ENCODE data around the gene SYT5.
"Not testable (repeated sequence)": the region's sequence is repeated elsewhere in the genome, so short reads cannot be mapped to it uniquely, and the experiment has no call there.

Gene SYT5

DNA sequence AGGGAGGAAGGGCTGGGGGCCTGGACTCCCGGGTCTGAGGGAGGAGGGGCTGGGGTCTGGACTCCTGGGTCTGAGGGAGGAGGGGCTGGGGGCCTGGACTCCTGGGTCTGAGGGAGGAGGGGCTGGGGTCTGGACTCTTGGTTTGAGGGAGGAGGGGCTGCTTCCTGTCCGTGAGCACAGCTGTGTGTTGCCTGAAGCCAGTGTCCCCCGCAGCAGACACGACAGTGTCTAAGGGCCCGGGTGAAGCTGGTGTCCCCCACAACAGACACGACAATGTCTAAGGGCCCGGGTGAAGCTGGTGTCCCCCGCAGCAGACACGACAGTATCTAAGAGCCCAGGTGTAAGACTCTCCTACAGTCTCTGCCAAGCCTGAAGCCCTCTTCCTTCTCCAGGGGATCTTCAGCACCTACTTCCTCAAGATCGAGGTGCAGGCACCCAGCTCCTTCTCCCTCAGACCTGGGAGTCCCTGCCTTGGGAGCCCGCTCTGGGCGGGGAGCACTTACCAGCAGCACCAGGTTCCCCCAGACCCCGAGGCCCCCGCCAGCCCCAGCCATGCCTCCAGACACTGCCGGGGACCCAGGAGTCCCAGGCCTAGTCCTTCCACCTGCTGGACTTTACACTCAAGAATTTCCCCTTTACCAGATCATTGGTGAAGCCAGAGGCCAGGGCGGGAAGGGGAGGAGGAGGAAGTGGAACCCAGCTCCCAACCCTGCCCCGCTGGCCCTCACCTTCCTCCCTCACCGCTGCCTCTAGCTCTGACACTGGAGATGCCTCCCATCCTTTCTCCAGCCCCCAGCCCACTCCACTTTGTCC lies 29.0 kb upstream of the SYT5 start, which contains the start of gene PTPRH:
Gene PTPRH (minus strand): TSS at position 622 of the 813 bp plus-strand sequence. CDS start 68 bp downstream, at position 554.
- H3K4me3 ChIP-seq (ENCODE audit: low read depth, low read length) = no peak within 1 kb of the TSS

DNA sequence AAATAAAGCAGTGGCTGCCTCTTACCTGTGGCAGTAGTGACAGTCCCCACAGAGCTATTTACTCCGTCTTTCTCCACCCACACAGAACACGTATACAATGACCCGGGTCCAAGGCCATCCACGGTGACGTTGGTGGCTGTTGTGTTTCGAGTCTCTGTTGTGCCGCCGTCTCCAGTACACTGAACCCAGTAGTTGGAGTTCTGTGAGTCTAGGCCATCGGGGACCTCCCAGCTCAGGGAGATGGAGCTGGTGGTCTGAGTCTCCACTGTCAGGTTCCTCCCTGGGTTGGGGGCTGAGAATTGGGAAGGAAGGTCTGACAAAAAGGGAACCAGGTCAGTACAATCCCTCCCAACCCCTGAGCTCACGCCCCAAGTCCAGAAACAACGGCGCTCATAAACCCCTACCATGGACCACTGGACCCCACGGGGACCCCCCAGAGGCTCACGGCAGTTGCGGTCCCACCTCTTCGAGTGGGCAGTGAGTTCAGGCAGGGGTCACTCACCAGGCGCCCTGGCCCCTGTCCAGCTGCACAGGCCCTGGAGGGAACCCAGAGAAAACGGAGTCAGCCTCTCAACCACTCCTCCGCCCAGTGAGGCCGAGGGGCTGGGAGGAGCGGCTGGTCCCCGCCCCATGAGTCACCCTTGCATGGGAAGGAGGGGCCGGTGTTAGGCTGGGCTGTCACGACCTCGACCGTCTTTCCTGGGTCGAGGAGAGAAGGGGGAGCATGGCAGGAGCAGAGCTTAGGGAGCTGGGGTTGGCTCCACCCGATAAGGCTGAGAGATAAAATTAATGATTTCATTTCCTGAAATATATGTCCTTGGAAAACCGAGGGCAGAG lies 26.8 kb upstream of the SYT5 start:
- no peak overlapping the region for H3K4me3 ChIP-seq (ENCODE audit: low read depth, low read length)

DNA sequence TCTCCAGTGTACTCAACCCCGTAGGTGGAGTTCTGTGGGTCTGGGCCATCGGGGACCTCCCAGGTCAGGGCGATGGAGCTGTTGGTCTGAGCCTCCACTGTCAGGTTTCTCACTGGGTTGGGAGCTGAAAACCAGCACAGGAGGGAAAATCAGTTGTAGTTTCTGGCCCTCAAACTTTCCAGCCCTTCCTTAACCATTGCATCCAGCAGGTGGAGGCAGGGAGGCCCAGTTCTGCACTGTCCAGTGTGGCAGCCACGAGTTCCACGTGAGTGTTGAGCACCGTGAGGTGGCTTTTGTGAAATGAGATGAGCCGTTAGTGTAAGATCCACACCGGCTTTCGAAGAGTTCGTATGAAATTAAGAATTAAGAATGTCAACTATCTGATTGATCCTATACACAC lies 22.1 kb upstream of the SYT5 start:
- H3K4me3 ChIP-seq (ENCODE audit: low read depth, low read length) = not testable (repeated sequence)

DNA sequence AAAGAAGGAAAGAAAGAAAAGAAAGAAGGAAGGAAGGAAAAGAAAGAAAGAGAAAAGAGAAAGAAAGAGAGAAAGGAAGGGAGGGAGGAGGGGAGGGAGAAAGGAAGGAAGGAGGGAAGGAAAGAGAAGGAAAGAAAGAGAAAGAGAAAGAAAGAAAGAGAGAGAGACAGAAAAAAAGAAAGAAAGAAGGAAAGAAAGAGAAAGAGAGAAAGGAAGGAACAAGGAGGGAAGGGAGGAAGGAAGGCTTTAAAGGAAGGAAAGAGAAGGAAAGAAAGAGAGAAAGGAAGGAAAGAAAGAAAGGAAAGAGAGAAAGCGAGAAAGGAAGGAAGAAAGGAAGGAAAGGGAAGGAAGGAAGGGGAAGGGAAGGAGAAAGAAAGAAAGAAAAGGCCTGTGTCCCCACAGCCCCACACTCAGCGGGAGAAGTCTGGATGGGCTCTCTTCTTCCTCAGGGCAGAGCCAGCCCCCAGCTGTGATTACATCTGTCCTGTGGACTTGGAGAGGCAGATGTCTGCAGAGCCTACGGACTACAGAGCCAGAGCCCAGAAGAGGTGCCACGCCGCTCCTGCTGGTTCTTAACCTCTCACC lies 19.6 kb upstream of the SYT5 start:
- H3K4me3 ChIP-seq (ENCODE audit: low read depth, low read length) = no peak overlapping the region

DNA sequence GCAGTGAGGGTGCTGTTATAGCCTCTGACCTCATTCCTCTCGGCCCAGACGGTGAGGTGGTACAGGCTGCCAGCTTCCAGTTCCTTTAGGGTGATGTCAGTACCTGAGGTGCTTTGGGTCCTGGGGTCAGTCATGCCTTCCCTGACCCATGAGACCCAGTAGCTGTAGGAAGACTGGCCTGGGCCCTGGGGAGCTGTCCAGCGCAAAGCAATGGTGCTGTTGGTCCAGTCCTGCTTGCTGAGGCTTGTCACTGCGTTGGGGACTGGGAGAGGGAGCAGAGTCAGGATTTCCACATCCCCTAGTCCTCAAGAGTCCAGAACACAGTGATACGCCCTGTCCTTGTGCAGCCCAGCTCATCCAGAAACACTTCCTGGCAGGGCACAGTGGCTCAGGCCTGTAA lies 18.6 kb upstream of the SYT5 start:
- H3K4me3 ChIP-seq (ENCODE audit: low read depth, low read length) = no peak overlapping the region

DNA sequence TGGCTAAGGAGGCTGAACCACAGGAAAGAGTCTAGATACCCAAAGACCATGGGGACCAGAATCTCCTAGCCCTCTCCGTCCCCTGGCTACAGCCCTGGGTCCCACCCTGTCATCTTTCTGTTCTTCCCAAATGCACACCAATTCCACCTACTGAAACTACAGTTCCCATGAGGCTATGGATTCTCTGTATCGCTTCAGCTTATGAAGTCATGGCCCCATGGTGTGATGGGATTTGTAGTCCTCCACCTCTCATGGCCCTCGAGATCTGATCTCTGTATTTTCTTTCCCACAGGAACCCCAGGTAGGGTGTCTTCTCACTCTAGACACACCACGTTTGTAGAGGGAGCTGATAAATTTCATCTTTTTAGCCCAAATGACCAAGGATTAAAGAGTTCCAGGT lies 17.4 kb upstream of the SYT5 start:
- H3K4me3 ChIP-seq (ENCODE audit: low read depth, low read length) = no peak overlapping the region

DNA sequence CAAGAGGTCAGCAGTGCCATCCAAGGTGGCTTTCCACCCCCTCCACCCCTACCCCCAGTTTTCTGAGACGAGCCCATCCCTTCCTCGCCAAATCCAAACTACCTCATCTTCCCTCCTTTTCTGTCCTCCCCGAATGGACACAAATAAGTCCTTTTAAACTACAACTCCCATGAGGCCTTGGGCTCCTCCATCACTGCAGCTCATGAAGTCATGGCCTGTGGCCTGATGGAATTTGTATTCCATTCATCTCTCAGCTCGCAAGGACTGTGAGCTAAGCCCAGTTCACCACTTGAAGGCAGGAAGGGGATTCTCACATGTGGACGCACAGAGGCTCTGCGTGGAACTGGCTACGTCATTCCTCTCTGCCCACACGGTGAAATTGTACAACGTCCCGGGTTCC lies 16.7 kb upstream of the SYT5 start:
- H3K4me3 ChIP-seq (ENCODE audit: low read depth, low read length) = no peak overlapping the region

DNA sequence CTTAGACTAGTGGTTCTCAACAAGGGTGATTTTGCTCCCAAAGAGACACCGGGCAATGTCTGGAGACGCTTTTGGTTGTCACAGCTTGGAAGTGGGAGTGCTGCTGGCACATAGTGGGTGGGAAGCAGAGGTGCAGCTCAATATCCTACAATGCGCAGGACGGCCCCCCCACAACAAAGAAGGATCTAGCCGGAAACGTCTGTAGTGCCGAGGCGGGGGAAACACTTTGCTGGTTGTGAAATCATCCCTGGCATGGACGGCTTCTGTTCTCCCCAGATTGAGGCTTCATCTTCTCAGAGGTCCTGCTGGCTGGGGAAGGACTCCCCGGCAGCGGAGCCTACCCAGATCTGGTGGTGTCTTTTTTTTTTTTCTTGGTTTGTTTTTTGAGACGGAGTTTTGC lies 13.4 kb upstream of the SYT5 start:
- H3K4me3 ChIP-seq (ENCODE audit: low read depth, low read length) = no peak overlapping the region

DNA sequence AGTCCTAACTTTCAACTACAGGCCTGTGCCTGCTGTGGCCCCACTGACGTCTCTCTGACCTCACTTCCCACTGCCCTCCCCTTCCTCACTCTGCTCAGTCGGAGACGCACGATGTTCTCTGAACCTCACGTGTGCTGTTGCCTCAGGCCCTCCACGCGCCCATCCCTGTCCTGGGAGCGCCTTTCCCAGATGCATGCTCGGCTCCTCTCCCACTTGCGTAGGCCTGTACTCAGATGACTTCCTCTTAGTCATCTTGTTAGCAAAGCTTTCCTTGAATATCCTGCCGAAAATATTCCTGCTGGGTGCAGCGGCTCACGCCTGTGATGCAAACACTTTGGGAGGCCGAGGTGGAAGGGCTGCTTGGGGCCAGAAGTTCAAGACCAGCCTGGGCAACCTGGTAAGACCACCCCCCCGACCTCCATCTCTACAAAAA lies 9.3 kb upstream of the SYT5 start:
- H3K4me3 ChIP-seq (ENCODE audit: low read depth, low read length) = no peak overlapping the region

DNA sequence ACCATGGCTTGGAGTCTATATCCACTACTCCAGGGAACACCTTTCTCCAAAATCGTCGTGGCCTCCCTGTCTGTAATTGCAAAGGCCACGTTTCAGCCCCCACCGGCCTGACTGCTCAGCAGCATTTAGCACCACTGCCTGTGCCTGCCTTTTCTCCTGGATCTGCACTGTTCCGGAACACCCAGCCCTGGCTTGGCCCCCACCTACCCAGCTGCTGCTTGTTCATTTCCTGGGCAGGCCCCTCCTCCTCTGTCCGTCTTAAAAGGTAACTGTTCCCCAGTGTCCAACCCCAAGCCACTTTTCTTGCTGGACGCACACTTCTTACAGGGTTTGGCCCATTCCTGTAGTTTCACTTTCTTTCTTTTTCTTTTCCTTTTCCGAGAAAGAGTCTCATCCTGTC lies 8.5 kb upstream of the SYT5 start:
- no peak overlapping the region for H3K4me3 ChIP-seq (ENCODE audit: low read depth, low read length)

DNA sequence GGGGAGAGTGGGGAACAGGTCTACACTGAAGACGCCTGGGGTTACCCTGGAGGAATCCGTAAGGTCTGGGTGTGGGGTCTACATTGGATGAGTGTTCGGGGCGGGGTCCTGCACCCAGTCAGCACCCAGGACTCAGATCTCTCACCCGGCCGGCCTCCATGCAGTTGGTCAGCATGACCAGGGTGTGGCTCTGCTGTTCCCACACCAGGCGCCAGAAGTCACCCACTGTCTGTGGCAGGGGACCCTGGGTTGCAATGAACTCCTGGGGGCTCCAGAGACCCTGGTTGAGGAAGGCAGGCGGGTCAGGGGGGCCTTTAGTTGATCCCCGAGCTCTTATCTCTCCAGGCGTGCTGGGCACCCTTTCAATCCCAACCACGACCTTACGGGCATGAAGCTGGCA lies 6.0 kb upstream of the SYT5 start:
- H3K4me3 ChIP-seq (ENCODE audit: low read depth, low read length) = no peak overlapping the region

DNA sequence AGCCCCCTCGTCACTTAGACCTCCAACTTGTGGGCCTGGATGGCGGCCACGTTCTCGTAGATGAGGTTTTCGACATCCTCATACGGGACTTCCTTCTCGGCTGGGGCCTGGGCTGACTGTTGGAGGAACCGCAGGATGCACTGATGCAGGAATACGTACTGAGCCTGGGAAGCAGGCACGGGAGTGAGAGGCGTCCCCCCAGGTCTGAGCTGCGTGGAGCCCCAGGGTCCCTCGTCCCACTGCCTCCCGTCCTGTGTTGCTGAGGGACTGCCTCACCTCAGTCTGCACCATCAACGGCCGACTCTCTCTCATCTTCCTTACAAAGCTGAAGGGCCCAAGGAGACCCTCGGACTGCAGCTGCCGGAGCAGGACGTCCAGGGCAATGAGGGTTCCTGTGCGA lies 1.7 kb upstream of the SYT5 start:
- no peak overlapping the region for H3K4me3 ChIP-seq (ENCODE audit: low read depth, low read length)

DNA sequence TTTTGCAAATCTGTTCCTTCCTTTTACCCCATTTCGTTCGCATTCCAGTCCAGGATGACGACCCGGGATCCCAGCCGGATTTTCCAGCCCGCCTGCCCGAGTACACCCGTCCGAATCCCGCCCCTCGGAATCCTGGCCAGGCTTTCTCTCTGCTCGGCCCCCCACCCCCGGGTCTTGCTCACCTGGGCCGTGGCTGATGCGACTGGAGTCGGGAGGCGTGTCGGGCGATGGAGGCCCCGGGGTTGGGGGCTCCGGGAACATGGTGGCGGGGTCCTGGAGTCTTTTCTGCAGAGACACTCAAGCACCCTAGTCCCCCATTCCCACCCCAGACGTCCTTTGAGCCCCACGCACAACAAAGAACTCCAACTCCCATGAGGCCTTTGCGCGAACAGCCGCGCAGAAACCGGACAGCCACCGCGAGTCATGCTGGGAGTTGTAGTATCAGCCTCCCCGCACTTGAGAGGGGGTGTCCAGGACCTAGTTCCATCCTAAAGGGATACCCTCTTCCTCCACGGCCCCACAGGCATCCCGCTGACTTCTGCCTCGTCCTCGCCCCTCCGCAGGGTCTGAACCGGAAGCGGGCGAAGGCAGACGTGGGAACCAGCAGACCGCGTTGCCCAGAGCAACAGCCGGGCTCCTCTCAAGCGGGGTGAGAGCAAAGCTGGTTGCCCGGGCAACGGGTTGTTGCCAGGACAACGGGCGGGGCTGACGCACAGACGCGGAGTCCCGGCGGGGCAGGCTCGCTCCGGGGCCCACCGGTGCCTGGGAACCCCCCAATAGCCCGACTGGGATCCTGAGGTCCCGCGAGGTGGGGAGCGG lies 1.1 kb downstream of the SYT5 start:
- peak overlapping the region; percentile 60 for H3K4me3 ChIP-seq (ENCODE audit: low read depth, low read length)

DNA sequence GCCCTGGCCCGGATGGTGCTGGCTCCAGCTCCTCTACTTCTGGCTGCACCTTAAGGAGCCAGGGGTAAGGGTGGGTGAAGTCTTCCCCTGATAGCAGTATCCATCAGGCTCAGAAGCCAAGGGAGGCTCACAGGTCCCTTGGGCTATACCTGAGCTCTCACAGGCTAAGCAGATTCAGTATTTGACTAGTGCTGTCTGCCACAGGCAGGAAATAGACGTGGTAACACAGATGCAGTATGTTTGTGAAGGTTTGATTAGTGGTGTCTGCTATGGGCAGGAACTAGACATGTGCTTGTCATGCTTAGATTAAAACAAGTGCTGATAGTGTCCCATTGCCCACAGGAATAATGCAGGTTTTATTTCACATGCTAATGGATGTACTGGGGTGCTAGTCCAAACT lies 4.0 kb downstream of the SYT5 start:
- no peak overlapping the region for H3K4me3 ChIP-seq (ENCODE audit: low read depth, low read length)

DNA sequence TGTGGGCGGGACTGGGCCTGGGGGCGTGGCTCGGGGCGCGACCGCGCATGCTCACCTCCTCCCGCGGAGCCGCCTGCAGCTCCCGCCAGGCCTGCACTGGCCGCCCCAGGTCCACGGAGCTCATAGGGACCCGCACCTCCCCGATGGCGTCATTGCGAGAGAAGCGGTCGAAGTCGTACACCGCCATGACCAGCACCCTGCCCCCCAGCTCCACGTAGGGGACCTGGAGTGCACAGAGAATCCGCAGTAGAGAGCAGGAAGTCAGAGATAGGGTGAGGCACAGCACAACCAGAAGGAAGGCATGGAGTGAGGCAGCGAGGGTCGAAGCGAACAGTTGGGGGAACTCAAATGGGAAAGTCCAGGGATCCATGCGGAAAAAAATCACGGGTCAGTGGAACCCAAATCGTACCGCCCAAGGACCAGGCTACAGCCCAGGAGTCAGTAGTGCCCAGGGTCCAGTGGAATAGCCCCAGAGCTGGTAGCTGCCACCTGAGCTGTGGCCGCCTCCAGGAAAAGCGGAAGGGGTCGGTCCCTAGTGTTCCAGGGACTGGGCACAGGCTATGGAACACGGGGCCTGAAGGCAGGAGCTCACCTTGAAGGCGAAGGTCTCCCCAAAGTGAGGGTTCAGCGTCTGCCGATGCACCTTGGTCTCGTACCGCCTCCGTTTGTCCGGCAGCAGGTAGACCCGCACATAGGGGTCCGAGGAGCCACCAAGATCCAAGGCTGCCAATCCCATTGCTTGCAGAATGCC lies 4.8 kb downstream of the SYT5 start:
- H3K4me3 ChIP-seq (ENCODE audit: low read depth, low read length) = no peak overlapping the region

DNA sequence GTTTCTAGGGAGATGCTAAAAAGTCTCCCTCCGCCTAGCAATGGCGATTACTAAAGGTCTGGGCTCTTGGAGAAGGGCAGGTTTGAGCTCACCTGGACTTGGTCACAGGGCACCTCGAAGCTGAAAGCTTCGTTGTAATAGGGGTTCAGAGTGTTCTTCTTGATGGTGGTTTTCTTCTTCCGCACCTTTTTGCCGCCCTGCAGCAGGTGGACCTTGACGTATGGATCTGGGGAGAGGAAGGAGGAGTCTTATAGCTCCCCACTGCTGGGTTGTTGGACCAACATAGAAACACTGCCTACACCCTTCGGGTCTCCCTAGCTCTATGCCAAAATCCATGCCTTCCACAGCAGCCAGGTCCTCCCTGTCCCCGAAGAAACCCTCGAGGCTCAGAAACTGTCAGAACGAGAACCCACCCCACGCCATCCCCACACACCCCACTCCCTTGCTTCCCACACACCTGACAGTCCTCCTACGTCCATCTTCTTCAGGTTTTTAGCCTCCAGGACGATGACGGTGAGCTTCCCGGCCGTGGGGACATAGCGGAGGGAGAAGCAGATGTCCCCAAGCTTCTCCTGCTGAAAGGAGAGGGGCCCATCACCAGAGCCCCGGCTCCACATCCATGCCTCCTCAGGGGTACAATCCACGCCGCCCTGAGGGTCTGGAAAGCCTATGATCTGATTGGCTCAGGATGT lies 5.5 kb downstream of the SYT5 start:
- peak overlapping the region; percentile 20 for H3K4me3 ChIP-seq (ENCODE audit: low read depth, low read length)

DNA sequence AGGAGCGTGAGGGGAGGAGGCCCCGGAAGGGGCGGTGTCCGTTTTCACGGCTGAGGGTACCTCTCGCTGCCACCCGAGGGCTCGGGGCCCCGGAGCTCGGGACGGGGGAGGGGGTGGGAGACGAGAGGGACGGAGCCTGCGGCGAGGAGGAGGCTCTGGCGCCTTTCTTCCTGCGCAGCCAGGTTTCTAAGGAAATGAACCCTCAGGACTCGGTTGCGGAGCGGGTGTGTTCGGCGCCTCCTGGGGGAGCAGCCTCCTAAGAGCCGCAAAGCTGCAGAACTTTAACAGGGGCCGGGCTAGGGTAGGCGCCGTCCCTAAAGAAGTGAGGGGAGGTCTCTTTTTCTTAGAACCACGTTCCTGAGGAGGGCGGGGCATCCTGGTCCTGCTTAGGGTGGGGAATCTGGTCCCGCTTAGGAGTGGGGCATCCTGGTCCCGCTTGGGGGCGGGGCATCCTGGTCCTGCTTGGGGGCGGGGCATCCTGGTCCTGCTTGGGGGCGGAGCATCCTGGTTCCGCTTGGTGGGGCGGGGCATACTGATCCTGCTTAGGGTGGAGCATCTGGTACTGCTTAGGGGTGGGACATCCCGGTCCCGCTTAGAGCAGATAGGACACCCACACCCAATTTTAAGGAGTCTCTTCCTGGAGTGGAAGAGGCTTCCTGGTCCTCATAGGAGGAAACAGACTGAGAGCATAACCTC lies 6.2 kb downstream of the SYT5 start:
- H3K4me3 ChIP-seq (ENCODE audit: low read depth, low read length) = peak overlapping the region; percentile 50

DNA sequence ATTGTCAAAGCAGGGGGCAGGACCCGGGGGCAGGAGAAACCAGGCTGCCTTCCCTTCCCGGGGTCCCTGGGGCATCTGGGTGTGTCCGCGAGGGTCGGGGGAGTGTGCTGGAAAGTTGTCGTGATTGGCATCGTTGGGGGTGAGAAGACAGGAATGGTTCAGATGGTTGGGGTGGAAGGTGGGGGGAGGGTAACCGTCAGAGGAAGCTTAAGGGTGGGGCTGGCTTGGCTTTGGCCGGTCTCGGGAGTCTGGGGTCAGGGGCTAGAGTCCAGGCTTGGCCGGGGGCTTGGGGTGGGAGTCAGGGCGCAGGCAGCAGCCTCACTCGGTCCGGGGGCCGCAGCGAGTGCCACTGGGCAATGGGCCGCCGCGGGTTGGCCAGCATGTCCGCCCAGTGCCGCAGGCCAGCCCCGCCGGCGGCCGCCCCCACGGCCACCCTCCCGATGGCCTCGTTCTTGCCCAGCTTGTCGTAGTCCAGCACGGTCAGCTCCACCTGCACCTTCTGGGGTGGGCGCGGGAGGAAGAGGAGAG lies 6.8 kb downstream of the SYT5 start:
- peak overlapping the region; percentile 50 for H3K4me3 ChIP-seq (ENCODE audit: low read depth, low read length)

DNA sequence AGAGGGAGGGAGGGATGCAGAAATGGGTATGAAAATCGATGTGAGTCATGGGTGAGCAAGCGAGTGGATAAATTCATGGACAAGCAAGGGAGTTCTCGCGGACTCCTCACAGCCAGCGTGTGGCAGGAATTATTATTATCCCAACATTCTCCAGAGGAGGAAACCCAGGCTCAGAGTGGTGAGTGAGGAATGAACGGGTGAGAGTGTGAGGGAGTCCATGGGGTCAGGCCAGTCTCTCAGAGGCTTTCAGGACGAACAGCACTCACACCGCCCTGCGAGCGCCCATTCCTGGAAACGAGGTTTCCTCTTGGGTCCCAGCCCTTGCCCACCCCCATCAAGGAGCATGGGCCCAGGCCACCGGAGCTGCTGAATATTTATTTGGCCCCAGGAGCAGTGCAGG lies 7.3 kb downstream of the SYT5 start:
- H3K4me3 ChIP-seq (ENCODE audit: low read depth, low read length) = peak overlapping the region; percentile 50
